ENCODE measurements around the gene F13B.

DNA sequence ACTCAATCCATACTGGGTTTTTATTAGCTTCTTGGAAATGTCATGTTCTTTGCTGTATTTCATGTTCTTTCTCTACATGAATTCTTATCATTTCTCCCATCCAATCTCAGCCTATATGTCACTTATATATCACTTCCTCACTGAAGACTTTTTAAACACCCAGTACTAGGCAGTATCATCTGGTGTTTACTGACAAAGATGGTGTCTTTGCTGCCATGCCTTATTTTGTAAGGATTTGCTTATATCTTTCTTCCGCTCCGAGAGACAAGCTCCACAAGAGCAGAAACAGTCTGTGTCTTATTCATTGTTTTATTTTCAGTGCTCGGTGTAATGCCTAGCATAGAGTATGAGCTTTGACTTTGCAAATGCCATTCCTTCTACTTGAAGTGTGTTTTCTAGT is 30.2 kb downstream of the F13B start:
- TF ChIP-seq GATA3 (IDR thresholded peaks at IDR 0.05; ENCODE audit: low read depth, low read length) (no peak), GATA2 (IDR thresholded peaks at IDR 0.05; ENCODE audit: low read depth, low read length) (no peak)
